SKM-1 treated with dmso at 0.1 percent for 144 hours (cell line): Measurements from ENCODE around the gene GAS2L3.

Experiments used
- DNase-seq: peaks from one replicate; lab custom pipeline; 2025; ENCODE audit not compliant: unreplicated experiment; lab: John Stamatoyannopoulos, UW

Gene GAS2L3

GRCh38 chr12:100656856-100657255, 83.4 kb downstream of the GAS2L3 start:
- no peak for DNase-seq

- no peak for DNase-seq
Measured at GRCh38 chr12:100661300-100661951, 87.9 kb downstream of the GAS2L3 start.

GRCh38 chr12:100666588-100666987, 93.1 kb downstream of the GAS2L3 start:
- no peak for DNase-seq

- DNase-seq = peak; percentile 28
Measured at GRCh38 chr12:100668945-100669536, 95.6 kb downstream of the GAS2L3 start.

- DNase-seq = no peak
Measured at GRCh38 chr12:100669922-100670321, 96.4 kb downstream of the GAS2L3 start.

- DNase-seq = no peak
Measured at GRCh38 chr12:100671396-100672074, 98.1 kb downstream of the GAS2L3 start.

GRCh38 chr12:100672075-100672592, 98.7 kb downstream of the GAS2L3 start:
- DNase-seq = no peak

- DNase-seq = no peak
Measured at GRCh38 chr12:100674036-100674888, 100.8 kb downstream of the GAS2L3 start.
